ENCODE data around the gene TBC1D21. TPM values are rescaled to one million over a fixed set of nuclear protein-coding genes. Genes with fewer than 3 reads are reported as not detected.

TBC1D21 gene
- total RNA-seq, 1 experiment from 2014 or later = not detected

DNA sequence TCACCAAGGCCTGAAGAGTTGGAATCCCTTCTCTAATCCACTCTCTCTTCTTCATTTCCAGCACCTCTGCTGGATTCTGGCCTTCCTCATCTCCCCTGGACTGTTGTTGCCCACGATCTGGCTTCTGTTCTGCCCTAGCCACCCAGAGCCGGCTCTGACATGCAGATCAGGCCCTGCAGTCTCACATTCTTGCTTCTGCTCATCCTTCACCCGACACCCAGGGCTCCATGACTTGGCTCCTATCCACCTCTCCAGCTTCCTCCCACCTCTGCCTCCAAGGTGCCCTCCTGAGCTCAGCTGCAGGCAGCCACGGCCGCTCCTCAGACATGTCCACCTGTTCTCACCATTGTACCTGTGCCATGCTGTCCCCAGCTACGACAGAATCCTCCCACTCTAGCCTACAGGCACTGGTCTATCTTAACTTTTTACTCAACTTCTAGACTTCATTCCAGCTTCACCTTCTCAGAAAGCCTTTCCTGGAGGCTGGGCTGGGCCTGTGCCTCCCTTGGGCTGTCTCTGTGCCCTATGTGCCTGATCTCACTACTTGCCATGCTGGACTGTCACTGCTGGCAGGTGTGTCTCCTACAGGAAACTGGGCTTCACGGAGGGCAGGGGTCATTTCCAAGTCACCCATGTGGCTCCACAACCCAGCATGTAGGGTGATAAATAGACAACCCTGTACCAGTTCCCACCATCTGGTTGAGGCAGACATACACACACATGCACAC is 16.0 kb upstream of the TBC1D21 start:
- no peak for DNase-seq (ENCODE audit: extremely low read depth, low read depth)

DNA sequence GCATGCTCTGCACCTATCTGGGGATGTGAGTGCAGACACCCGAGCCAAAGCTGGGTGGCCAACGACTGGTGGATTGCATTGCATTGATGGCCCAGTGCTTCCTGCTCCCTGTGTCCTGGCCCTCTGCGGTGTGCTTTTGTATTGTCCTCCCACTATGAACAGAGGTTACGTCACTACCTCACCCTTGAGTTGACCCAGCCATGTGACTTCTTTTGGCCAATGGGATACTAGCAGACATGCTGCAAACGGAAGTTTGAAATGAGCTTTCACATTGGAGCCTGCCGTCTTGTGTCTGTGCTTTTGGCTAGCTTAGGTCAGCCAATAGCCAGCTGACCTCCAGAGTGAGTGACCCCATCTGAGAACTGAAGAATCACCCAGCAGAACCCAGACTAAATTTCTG is 15.3 kb upstream of the TBC1D21 start:
- no peak for DNase-seq (ENCODE audit: extremely low read depth, low read depth)

DNA sequence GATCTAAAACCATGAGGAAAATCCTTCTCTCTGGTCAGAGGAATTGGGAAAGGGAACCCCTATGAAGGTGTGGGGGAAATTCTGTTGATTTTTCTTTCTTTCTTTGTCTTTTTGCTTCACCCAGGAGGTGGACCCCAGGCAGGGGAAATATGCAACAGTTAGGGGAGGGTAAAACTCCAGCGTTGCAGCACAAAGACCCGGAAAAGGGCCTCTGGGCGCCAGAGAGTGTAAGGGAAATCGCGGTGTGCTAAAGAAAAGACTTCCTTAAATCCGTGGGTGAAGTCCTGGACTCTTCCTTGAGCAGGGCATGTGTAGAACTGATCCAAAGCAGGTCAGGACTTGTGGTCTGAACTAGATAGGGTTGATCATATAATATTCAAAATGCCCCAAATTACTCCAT is 11.1 kb upstream of the TBC1D21 start:
- no peak for DNase-seq (ENCODE audit: extremely low read depth, low read depth)

GRCh38 chr15:73865379-73865778 is 8.0 kb upstream of the TBC1D21 start:
- no peak for DNase-seq (ENCODE audit: extremely low read depth, low read depth)

- DNase-seq (ENCODE audit: extremely low read depth, low read depth) = no peak
These were observed 7.5 kb upstream of the TBC1D21 start for GRCh38 chr15:73865904-73866303.

GRCh38 chr15:73866481-73866880 is 6.9 kb upstream of the TBC1D21 start:
- no peak for DNase-seq (ENCODE audit: extremely low read depth, low read depth)

DNA sequence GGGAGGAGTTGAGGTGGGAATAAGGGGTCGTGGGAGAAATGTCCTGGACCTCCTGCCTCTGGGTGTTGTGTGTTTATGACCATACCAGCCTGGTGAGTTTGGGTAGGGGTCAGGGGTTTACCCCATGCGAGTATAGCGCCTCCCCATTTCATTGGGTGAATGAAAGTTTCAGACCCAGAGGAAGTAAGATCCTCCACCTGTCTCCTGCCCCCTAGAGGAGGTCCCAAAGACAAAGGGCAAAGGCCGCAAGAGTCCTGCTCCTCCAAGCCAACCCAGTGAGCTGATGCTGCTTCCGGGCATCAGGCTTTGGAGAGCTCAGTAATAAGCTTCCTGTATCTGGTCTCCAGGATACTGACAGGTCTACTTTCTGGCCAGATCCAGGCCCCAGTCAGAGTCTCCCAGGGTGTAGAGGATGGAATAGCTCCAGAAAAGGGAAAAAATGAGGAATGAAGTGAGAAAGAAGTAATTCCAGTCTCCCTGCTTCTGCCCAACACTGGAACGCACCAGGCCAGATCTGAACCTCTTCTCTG is 6.4 kb upstream of the TBC1D21 start:
- DNase-seq (ENCODE audit: extremely low read depth, low read depth) = no peak

DNA sequence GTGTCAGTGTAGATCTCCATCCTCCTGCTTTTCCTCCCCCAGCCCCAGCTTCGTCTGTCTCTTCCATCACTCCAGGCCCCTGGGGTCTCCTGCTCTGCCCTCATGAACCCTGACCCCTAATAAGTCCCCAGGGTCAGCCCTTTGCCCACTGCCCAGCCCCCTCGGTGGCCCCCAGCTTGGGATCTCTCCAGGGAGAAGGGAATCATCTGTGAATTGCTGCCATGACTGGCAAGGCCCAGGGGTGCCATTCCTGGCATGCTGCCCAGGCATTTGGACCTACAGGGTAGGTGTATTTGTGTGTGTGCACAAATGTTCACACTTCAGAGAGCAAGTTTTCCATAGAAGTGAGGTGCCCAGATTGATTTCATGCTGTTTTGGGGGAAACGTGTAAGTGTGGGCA is 5.9 kb upstream of the TBC1D21 start:
- DNase-seq (ENCODE audit: extremely low read depth, low read depth) = no peak

DNA sequence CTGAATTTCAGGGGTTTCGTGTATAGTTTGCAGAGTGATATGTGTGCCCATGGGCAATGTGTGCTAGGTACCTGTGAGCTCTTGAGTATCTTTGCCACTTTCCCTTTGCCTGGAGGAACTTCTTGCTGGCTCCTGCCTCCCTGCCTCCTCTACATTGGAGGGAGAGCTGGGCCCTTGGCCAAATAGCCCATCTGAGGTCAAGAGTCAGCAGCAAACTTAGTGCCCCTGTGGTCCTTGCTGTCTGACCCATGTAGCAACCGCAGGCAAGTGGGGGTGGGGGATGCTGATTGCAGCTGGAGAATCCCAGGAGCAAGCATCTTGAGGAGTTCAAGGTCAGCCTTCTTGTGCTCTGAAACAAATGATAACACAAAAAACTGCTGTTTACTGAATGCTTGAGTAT is 5.4 kb upstream of the TBC1D21 start:
- DNase-seq (ENCODE audit: extremely low read depth, low read depth) = no peak

- no peak for DNase-seq (ENCODE audit: extremely low read depth, low read depth)
These were observed 4.0 kb upstream of the TBC1D21 start for GRCh38 chr15:73869216-73869995.

DNA sequence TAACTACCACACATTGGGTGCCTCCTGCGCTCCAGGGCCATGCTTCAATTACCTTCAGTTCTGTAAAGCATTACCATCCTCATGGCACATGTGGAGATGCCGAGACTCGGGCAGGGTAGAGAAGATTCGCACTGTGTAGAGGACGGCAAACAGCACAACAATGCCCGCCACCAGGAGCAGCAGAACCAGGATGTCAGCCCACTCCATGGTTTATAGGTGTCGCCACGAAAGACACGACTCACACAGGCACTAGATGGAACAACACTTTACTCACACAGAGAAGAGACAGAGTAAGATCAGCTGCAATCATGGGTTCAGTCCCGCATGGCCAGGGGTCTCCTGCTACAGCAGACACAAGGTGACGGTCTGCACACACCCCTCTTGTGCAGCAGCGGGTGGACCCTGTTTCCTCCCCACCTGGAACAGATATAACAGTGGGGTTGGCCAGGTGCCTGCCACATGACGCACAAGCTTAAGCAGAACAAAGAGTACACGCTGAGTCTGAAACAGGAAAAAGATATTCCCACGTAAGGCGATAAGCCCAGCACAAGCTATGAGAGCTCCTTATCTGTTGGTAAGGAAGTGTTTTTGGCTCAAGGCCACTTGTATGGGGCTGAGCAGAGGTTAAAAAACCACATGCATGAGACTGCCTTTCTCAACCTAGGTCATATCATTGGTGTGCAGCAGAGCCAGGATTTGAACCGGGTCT is 2.5 kb upstream of the TBC1D21 start:
- DNase-seq (ENCODE audit: extremely low read depth, low read depth) = no peak

GRCh38 chr15:73872346-73872745 is 1.0 kb upstream of the TBC1D21 start:
- no peak for DNase-seq (ENCODE audit: extremely low read depth, low read depth)

DNA sequence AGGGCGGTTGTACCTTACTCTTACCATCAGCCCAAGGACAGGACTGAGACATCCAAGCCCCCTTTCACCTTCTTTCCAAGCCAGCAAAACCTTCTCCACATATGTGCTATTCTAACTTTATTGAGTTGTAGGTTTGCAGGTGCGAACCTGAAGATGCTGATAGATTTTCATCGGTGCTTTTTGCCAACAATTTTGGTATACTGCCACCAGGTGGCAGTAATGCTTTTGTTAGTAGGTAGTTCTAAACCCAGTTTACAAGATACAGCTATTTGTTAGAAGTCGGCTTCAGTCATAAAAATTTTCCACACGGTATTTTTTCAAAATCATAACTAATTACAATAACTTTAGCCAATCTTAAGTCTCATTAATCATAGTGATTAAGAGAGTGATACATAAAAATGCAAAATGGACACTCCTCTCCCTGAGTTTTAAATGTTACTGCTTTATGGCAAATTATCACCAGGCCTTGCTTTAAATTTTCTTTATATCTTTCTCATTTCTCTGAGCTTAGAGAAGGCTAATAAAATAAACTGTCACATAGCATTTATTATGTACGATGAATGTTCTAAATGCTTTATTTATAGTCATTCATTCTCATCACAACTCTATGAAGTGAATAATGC is 636 bp downstream of the TBC1D21 start:
- DNase-seq (ENCODE audit: extremely low read depth, low read depth) = peak; percentile 45

DNA sequence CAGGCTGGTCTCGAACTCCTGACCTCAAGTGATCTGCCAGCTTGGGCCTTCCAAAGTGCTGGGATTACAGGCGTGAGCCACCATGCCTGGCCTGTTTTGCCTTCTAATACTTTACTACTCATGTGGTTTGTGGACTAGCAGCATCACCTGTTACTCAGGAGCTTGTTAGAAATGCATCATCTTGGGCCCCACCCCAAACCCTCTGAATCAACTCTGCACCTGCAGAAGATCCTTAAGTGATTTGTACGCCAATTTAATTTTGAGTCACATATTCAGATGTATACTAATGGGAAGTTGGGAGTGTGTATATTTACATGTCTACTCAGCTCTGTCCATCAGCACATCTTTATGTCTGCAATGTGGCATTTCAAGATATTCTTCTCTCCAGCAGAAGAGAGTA is 6.1 kb downstream of the TBC1D21 start:
- DNase-seq (ENCODE audit: extremely low read depth, low read depth) = no peak

- DNase-seq (ENCODE audit: extremely low read depth, low read depth) = no peak
These were observed 8.4 kb downstream of the TBC1D21 start for GRCh38 chr15:73881579-73882320.

GRCh38 chr15:73882761-73883419 is 9.5 kb downstream of the TBC1D21 start:
- no peak for DNase-seq (ENCODE audit: extremely low read depth, low read depth)

- no peak for DNase-seq (ENCODE audit: extremely low read depth, low read depth)
These were observed 10.8 kb downstream of the TBC1D21 start for GRCh38 chr15:73884159-73884558.

GRCh38 chr15:73885954-73886700 is 12.8 kb downstream of the TBC1D21 start:
- no peak for DNase-seq (ENCODE audit: extremely low read depth, low read depth)
